AG09319 (cell line): ENCODE measurements around the gene MKRN2.

Source experiments
- DNase-seq: peaks from one replicate; pipeline ENCODE4 v3.0.0-alpha.2; 2010; ENCODE audit warnings: low read depth; ENCODE audit errors: extremely low read depth
- TF ChIP-seq, protein P1 (sequence below): IDR thresholded peaks from 2 replicates; pipeline ENCODE4 v1.5.1; 2011; ENCODE audit warnings: low read depth, mild to moderate bottlenecking, inconsistent platforms, low read length, moderate library complexity

Gene MKRN2

DNA sequence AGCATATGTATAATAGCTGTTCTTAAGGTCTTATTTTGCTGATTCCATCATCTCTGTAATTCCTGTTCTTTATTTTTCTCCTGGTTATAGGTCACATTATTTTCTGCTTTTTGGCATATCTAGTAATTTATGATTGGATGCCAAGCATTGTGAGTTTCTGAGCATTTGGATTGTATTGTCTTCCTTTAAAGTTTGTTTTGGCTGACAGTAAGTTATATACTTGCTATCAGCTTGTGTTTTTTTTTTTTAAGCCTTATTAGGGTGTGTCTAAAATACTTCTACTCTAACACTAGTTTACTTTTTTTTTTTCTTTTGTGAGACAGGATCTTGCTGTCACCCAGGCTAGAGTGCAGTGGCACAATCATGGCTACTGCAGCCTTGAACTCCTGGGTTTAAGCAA, 10.1 kb downstream of the MKRN2 start:
- TF ChIP-seq, protein P1, sequence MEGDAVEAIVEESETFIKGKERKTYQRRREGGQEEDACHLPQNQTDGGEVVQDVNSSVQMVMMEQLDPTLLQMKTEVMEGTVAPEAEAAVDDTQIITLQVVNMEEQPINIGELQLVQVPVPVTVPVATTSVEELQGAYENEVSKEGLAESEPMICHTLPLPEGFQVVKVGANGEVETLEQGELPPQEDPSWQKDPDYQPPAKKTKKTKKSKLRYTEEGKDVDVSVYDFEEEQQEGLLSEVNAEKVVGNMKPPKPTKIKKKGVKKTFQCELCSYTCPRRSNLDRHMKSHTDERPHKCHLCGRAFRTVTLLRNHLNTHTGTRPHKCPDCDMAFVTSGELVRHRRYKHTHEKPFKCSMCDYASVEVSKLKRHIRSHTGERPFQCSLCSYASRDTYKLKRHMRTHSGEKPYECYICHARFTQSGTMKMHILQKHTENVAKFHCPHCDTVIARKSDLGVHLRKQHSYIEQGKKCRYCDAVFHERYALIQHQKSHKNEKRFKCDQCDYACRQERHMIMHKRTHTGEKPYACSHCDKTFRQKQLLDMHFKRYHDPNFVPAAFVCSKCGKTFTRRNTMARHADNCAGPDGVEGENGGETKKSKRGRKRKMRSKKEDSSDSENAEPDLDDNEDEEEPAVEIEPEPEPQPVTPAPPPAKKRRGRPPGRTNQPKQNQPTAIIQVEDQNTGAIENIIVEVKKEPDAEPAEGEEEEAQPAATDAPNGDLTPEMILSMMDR, result no peak
- no peak for DNase-seq

DNA sequence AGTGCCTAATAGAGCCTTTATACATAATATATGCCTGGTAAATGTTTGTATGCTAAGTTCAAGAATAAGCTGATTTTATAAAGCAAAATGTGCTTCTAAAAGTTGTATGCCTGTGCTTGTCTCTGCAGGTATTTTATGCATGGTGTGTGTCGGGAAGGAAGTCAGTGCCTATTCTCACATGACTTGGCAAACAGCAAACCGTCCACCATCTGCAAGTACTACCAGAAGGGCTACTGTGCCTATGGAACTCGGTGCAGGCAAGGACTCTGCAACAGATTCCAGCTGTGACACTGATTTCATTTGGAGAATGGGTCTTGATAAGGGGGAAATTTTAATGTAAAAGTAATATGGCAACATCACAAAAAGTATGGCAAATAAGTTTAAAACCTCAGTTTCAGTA, 11.9 kb downstream of the MKRN2 start:
- TF ChIP-seq, protein P1, result no peak
- no peak for DNase-seq

DNA sequence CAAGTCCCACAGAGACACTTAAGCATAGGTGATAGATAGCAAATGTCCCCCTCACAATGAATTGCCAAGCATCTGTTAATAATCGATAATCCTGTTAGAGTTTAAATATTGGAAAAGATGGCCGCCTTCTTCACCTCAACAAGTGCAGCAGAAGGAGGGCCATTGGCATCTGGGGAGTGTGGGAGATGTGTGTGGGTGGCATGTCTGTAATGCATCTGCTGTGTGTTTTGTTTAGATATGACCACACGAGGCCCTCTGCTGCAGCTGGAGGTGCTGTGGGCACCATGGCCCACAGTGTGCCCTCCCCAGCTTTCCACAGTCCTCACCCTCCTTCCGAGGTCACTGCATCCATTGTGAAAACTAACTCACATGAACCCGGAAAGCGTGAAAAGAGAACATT, 12.9 kb downstream of the MKRN2 start:
- no peak for DNase-seq
- TF ChIP-seq, protein P1, result no peak

DNA sequence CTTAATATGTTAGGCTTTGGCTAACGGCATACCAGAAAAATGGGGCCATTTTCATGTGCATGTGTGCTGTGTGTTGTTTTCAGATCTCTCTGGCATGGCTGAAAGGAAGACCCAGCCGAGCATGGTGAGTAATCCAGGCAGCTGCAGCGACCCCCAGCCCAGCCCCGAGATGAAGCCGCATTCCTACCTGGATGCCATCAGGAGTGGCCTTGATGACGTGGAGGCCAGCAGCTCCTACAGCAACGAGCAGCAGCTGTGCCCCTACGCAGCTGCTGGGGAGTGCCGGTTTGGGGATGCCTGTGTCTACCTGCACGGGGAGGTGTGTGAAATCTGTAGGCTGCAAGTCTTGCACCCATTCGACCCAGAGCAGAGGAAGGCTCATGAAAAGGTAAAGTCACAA, 15.1 kb downstream of the MKRN2 start:
- no peak for DNase-seq
- TF ChIP-seq, protein P1, result no peak

DNA sequence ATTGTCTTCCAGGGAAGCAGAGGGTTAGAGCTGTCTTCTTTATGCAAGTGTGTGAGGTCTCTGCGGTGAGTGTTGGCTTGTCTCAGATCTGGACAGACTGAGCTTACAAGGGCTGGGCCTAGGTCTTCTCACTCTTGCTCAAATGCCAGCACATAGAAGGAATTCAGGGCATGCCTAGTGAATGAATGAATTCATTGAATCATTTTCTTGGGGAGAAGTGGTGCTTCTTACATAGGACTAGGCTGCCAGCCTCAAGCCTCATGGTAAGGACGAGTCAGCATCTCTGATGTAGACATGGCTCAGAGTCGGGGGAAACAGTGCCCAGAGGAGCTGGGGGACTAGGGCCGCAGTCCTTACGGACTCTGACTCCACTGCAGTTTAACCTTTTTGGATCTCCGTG, 17.2 kb downstream of the MKRN2 start:
- TF ChIP-seq, protein P1, result no peak
- no peak for DNase-seq

DNA sequence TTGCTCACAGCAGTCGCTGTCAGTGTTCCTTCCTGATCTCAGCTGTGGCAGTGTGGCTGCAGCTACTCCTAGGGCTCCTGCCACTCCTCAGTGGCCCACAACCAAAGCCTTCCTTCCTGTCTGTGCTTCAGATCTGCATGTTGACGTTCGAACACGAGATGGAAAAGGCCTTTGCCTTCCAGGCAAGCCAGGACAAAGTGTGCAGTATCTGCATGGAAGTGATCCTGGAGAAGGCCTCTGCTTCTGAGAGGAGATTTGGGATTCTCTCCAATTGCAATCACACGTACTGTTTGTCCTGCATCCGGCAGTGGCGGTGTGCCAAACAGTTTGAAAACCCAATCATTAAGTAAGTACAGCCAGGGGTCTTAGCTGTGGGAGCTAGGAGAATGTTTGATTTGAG, 17.8 kb downstream of the MKRN2 start:
- DNase-seq, result no peak
- TF ChIP-seq, protein P1, result no peak

DNA sequence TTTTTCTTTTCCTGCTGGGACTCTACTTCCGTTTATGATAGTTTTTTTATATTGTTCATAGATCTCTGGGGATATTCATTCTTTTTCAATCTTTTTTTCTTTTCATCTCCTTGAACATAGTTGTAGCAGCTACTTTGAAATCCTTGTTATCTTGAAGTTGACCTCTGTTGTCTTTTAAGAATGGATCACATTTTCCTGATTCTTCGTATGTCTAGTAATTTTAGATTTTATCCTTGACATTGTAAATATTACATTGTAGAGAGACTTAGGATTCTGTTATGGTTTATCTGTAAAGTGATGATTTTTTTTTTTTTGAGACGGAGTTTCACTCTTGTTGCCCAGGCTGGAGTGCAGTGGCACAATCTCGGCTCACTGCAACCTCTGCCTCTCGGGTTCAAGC, 20.5 kb downstream of the MKRN2 start:
- DNase-seq, result no peak
- TF ChIP-seq, protein P1, result no peak
